PC-9 (cell line): ENCODE measurements around the gene MCCD1. TPM values are rescaled to one million over a fixed set of nuclear protein-coding genes. Genes with fewer than 3 reads are reported as not detected.
A peak's percentile ranks its signal among the peaks of the same experiment; 100 is the strongest.

Experiments used
- BruUV-seq: library from RNA; stranded (reverse); fragments of 400-500 nt; replicated peaks from 2 replicates; lab custom pipeline; 2021; lab: Mats Ljungman, UMichigan
- CTCF ChIA-PET: fragments of 300-600 bp; sonication (Branson Sonifier 250); formaldehyde crosslinking; loops from one replicate; lab custom pipeline; 2022; ENCODE audit warnings: antibody characterized with exemption; lab: Charles Lee
- POLR2A ChIA-PET: fragments of 300-600 bp; sonication (Branson Sonifier 250); formaldehyde crosslinking; loops from one replicate; lab custom pipeline; 2022; ENCODE audit warnings: antibody characterized with exemption; ENCODE audit not compliant: unreplicated experiment; lab: Charles Lee
- DNase-seq, 2 experiments: peaks; one replicate each; pipeline versions ENCODE4 v3.0.0 to v3.0.0-alpha.2; 2015 to 2022; ENCODE audit warnings: mixed read lengths in 1 of 2
- H2AFZ ChIP-seq: fragments of 200-600 bp; sonication (generic); 2 replicates; pipeline ENCODE4 v1.8.1; 2017; ENCODE audit warnings: antibody characterized with exemption
- H3F3A ChIP-seq: fragments of 200-600 bp; sonication (generic); 2 replicates; pipeline ENCODE4 v1.8.1; 2017; ENCODE audit warnings: antibody characterized with exemption, mild to moderate bottlenecking, low read depth; ENCODE audit not compliant: insufficient read depth
- H3K27ac ChIP-seq: fragments of 200-600 bp; sonication (generic); 2 replicates; pipeline ENCODE4 v1.6.1; 2016; ENCODE audit warnings: mixed run types
- H3K27me3 ChIP-seq: fragments of 200-600 bp; sonication (generic); 2 replicates; pipeline ENCODE4 v1.6.1; 2016; ENCODE audit warnings: low read depth, mixed run types; ENCODE audit not compliant: insufficient read depth
- H3K36me3 ChIP-seq: fragments of 200-600 bp; sonication (generic); 2 replicates; pipeline ENCODE4 v1.6.1; 2016; ENCODE audit warnings: low read depth, mixed run types
- H3K4me1 ChIP-seq: fragments of 200-600 bp; sonication (generic); replicated peaks from 2 replicates; pipeline ENCODE4 v1.6.1; 2016; ENCODE audit warnings: mixed run types; ENCODE audit not compliant: insufficient read depth
- H3K4me2 ChIP-seq: fragments of 200-600 bp; sonication (generic); 2 replicates; pipeline ENCODE4 v1.6.1; 2017; ENCODE audit warnings: mixed run types
- H3K4me3 ChIP-seq: fragments of 200-600 bp; sonication (generic); 2 replicates; pipeline ENCODE4 v1.6.1; 2016; ENCODE audit warnings: mixed run types
- H3K79me2 ChIP-seq: fragments of 200-600 bp; sonication (generic); 2 replicates; pipeline ENCODE4 v1.6.1; 2017; ENCODE audit warnings: low read depth, mixed run types
- H3K9me2 ChIP-seq: fragments of 200-600 bp; sonication (generic); 2 replicates; pipeline ENCODE4 v1.8.1; 2017; ENCODE audit warnings: mild to moderate bottlenecking; ENCODE audit not compliant: insufficient read depth
- H3K9me3 ChIP-seq: fragments of 200-600 bp; sonication (generic); 2 replicates; pipeline ENCODE4 v1.8.1; 2016; ENCODE audit warnings: low read depth; ENCODE audit not compliant: insufficient read depth
- H4K20me1 ChIP-seq: fragments of 200-600 bp; sonication (generic); 2 replicates; pipeline ENCODE4 v1.8.1; 2017; ENCODE audit not compliant: insufficient read depth
- EZH2 ChIP-seq: fragments of 200-600 bp; sonication (generic); IDR thresholded peaks from 2 replicates; pipeline ENCODE4 v1.8.0; 2017; ENCODE audit warnings: antibody characterized with exemption, low read depth
- intact Hi-C: fragments of 100-400 bp; cut with micrococcal nuclease; formaldehyde crosslinking; loops from one replicate; pipeline ENCODE4 v1.10.0; 2022; ENCODE audit not compliant: unreplicated experiment
- total RNA-seq: library from RNA; stranded (reverse); gene quantifications from 2 replicates; pipeline ENCODE4 v1.2.3, GENCODE V29; 2021
- TF ChIP-seq, protein P1 (sequence below): fragments of 200-600 bp; sonication (generic); conservative IDR thresholded peaks from 2 replicates; pipeline ENCODE4 v1.6.1; 2017; ENCODE audit warnings: mixed run types, antibody characterized with exemption, mild to moderate bottlenecking, moderate library complexity

Gene MCCD1
- total RNA-seq, 1 experiment from 2014 or later, result not detected

DNA sequence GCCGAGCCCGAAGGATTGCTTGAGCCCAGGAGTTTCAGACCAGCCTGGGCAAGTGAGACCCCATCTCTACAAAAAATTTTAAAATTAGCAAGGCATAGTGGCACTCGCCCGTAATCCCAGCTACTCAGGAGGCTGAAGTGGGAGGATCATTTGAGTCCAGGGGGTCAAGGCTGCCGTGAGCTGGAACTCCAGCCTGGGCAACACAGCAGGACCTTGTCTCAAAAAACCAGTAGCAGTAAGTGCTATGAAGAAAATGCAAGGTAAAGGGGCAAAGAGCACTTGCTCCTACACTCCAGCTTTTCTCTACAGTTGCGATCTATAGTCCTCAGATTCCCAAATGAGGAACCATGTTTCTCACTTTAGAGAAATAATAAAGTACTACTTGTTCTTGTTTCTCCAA, 14.9 kb downstream of the MCCD1 start:
- peaks cover 26% of the 10 kb centered on the region for H4K20me1 ChIP-seq
- peaks cover 25% of the 10 kb centered on the region for H3K36me3 ChIP-seq
- CTCF ChIA-PET, result no interaction called here
- no peaks in the 10 kb centered on the region for H3K9me3 ChIP-seq
- H2AFZ ChIP-seq, result no peak overlapping the region
- no peaks in the 10 kb centered on the region for H3K9me2 ChIP-seq
- peak overlapping the region; percentile 75; the same call in 1 of the 2 replicates for H3K4me3 ChIP-seq
- no peak overlapping the region for H3K4me2 ChIP-seq
- POLR2A ChIA-PET, result interaction anchor here (0.6 kb wide), 1 partner anchor 95 kb away, joined by 3 read pairs; no protein-coding TSS in a partner anchor
- H3K4me1 ChIP-seq, result peaks cover 38% of the 10 kb centered on the region
- TF ChIP-seq EZH2, result no peak
- TF ChIP-seq, protein P1, sequence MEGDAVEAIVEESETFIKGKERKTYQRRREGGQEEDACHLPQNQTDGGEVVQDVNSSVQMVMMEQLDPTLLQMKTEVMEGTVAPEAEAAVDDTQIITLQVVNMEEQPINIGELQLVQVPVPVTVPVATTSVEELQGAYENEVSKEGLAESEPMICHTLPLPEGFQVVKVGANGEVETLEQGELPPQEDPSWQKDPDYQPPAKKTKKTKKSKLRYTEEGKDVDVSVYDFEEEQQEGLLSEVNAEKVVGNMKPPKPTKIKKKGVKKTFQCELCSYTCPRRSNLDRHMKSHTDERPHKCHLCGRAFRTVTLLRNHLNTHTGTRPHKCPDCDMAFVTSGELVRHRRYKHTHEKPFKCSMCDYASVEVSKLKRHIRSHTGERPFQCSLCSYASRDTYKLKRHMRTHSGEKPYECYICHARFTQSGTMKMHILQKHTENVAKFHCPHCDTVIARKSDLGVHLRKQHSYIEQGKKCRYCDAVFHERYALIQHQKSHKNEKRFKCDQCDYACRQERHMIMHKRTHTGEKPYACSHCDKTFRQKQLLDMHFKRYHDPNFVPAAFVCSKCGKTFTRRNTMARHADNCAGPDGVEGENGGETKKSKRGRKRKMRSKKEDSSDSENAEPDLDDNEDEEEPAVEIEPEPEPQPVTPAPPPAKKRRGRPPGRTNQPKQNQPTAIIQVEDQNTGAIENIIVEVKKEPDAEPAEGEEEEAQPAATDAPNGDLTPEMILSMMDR, result no peak
- intact Hi-C loops, result loop anchor here (2.0 to 10.0 kb wide), 4 partner anchors 143 to 651 kb away; partner anchors contain the start of genes CLIC1, GPSM3, HSPA1B and PBX2
- no TSS peak for BruUV-seq
- H3K27ac ChIP-seq, result no peak overlapping the region
- no peak for DNase-seq
- no peaks in the 10 kb centered on the region for H3K27me3 ChIP-seq
- H3K79me2 ChIP-seq, result peaks cover 56% of the 10 kb centered on the region
- peaks cover 38% of the 10 kb centered on the region; the same call in 1 of the 2 replicates for H3F3A ChIP-seq

DNA sequence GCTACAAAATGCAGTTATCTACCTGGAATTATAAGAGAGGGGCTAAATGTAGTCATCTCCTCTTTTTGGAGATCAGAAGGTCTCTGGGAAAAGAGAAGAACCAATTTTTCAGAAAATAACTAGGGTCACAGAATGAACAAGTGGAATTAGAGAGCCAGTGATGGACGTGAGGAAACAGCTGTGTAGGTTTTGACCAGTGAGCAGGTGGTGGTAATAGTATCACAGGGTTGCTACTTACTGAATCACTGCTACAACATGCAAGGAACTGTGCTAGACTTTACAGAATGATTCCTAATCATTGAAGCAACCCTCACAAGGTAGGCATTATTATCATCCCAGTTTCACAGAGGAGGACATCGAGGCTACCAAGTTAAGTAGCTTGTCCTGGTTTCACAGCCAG, 15.9 kb downstream of the MCCD1 start:
- DNase-seq, result no peak
- no peak overlapping the region for H3K4me3 ChIP-seq
- no peak overlapping the region for H3K4me2 ChIP-seq
- no peak overlapping the region for H3K27ac ChIP-seq
- no TSS peak for BruUV-seq
- no peaks in the 10 kb centered on the region for H3K9me2 ChIP-seq
- no peaks in the 10 kb centered on the region for H3K9me3 ChIP-seq
- peaks cover 23% of the 10 kb centered on the region for H3K36me3 ChIP-seq
- intact Hi-C loops, result loop anchor here (10.0 kb wide), 3 partner anchors 190 to 650 kb away; partner anchors contain the start of genes CLIC1, GPSM3, HSPA1B and PBX2
- H2AFZ ChIP-seq, result no peak overlapping the region
- ChIA-PET CTCF (no interaction called here), POLR2A (no interaction called here)
- no peaks in the 10 kb centered on the region for H3K27me3 ChIP-seq
- H3K4me1 ChIP-seq, result peaks cover 28% of the 10 kb centered on the region
- H3K79me2 ChIP-seq, result peaks cover 50% of the 10 kb centered on the region
- peaks cover 33% of the 10 kb centered on the region; the same call in 1 of the 2 replicates for H3F3A ChIP-seq
- H4K20me1 ChIP-seq, result peaks cover 15% of the 10 kb centered on the region
- TF ChIP-seq, protein P1, result no peak
- TF ChIP-seq EZH2, result no peak

DNA sequence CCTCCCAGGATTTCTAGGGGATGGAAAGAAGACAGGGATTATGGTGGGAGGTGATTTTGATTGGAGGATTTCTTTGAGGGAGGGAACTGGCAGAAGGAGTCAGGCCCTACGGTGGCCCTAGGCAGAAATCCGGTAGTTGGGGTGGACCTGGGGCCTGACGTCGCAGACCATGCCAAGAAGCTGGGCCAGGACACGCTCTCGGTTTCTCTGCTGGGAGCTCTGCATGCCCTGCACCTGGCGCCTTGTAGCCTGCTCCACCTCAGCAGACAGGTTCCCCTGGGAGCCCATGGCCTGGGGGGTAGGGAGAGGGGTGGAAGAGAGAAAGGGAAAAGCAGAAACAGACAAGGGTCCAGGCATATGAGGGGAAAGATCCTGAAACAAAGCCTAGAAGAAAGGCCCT, 16.5 kb downstream of the MCCD1 start:
- intact Hi-C loops, result loop anchor here (10.0 kb wide), 3 partner anchors 190 to 650 kb away; partner anchors contain the start of genes CLIC1, GPSM3, HSPA1B and PBX2
- Histone ChIP-seq H3K27ac (no peak overlapping the region), H3K9me2 (no peaks in the 10 kb centered on the region), H3K36me3 (peaks cover 19% of the 10 kb centered on the region), H2AFZ (no peak overlapping the region), H3K27me3 (no peaks in the 10 kb centered on the region), H3K79me2 (peaks cover 44% of the 10 kb centered on the region), H3F3A (peaks cover 26% of the 10 kb centered on the region; the same call in 1 of the 2 replicates), H4K20me1 (peaks cover 9% of the 10 kb centered on the region), H3K9me3 (no peaks in the 10 kb centered on the region), H3K4me2 (no peak overlapping the region), H3K4me3 (no peak overlapping the region), H3K4me1 (peaks cover 22% of the 10 kb centered on the region)
- ChIA-PET POLR2A (no interaction called here), CTCF (no interaction called here)
- DNase-seq, result no peak
- BruUV-seq, result no TSS peak
- TF ChIP-seq, protein P1, result no peak
- no peak for TF ChIP-seq EZH2
